Activated naive CD4-positive, alpha-beta T cell treated with anti-CD3 and anti-CD28 coated beads, Interleukin-2, amount 50 U/mL, for 16 hours (primary cell): ENCODE data around the gene SCARF2.
"Not testable (repeated sequence)": the region's sequence is repeated elsewhere in the genome, so short reads cannot be mapped to it uniquely, and the experiment has no call there.

Source experiments
- DNase-seq: peaks from one replicate; pipeline ENCODE4 v3.0.0-alpha.2; 2020

SCARF2 gene

GRCh38 chr22:20388200-20388599 is 49.4 kb downstream of the SCARF2 start:
- DNase-seq, result no peak

- no peak for DNase-seq
Measured at GRCh38 chr22:20386972-20387371, 50.7 kb downstream of the SCARF2 start.

- DNase-seq, result no peak
Measured at GRCh38 chr22:20386336-20386735, 51.3 kb downstream of the SCARF2 start.

- no peak for DNase-seq
Measured at GRCh38 chr22:20384865-20385264, 52.8 kb downstream of the SCARF2 start.

DNA sequence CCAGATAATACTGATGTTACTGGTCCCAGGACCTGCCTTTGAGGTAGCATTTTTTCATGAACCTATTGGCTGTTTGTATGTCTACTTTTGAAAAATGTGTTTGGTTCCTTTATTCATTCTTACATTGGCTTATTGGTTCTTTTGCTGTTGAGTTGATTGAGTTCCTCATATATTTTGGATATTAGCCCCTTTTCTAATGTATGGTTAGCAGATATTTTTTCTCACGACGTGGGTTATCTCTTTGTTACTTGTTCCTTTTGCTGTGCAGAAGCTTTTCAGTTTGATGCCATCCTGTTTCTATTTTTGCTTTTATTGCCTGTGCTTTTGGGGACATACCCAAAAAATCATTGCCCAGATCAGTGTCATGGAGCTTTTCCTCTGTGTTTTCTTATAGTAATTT is 53.5 kb downstream of the SCARF2 start:
- no peak for DNase-seq

GRCh38 chr22:20383538-20383937 is 54.1 kb downstream of the SCARF2 start:
- DNase-seq, result no peak

GRCh38 chr22:20380486-20380885 is 57.1 kb downstream of the SCARF2 start:
- no peak for DNase-seq

GRCh38 chr22:20378684-20379083 is 58.9 kb downstream of the SCARF2 start:
- not testable (repeated sequence) for DNase-seq

- no peak for DNase-seq
Measured at GRCh38 chr22:20378110-20378509, 59.5 kb downstream of the SCARF2 start.

GRCh38 chr22:20376983-20377382 is 60.6 kb downstream of the SCARF2 start:
- not testable (repeated sequence) for DNase-seq

DNA sequence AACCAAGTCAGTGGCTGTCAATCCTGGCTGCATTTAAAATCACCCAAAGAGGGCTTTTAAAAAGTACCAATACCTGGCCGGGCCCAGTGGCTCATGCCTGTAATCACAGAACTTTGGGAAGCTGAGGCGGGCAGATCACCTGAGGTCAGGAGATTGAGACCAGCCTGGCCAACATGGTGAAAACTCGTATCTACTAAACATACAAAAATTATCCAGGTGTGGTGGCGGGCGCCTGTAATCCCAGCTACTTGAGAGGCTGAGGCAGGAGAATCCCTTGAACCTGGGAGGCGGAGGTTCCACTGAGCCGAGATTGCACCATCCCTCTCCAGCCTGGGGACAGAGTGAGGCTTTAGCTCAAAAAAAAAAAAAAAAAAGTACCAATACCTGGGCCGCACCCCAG is 61.3 kb downstream of the SCARF2 start:
- not testable (repeated sequence) for DNase-seq
